ENCODE data around the gene XPOT. TPM values are rescaled to one million over a fixed set of nuclear protein-coding genes. Genes with fewer than 3 reads are reported as not detected.

XPOT gene
- total RNA-seq, 1 experiment from 2014 or later: 130 TPM

- H3K27me3 Mint-ChIP-seq (ENCODE audit: low read depth): no peaks in the 10 kb centered on the region
- no peak overlapping the region for H3K23ac ChIP-seq (ENCODE audit: insufficient read length, low read depth, low read length)
- peaks cover 2% of the 10 kb centered on the region for H3K79me1 ChIP-seq (ENCODE audit: insufficient read depth, low read depth, low read length, poor library complexity, severe bottlenecking)
- H3K9me3 ChIP-seq (ENCODE audit: control insufficient read depth, low read depth, low read length): no peaks in the 10 kb centered on the region
- no peak overlapping the region for H2AK5ac ChIP-seq (ENCODE audit: insufficient read length, low read length)
- no peak overlapping the region for H2BK5ac ChIP-seq (ENCODE audit: insufficient read length, low read length)
- no peak overlapping the region for H4K5ac ChIP-seq (ENCODE audit: insufficient read length, low read depth, low read length)
- no peak overlapping the region for H4K8ac ChIP-seq (replicated peaks; ENCODE audit: insufficient read length, low read depth, low read length)
- H3K4ac ChIP-seq (ENCODE audit: low read depth, low read length): no peak overlapping the region
- no peak overlapping the region for H2BK12ac ChIP-seq (ENCODE audit: insufficient read length, low read depth, low read length)
- H4K91ac ChIP-seq (ENCODE audit: insufficient read length, low read depth, low read length): no peak overlapping the region
- peaks cover 6 to 63% (median 47%) of the 10 kb centered on the region in 3 experiments; a peak in 6 of 7 replicates for H3K36me3 Mint-ChIP-seq (ENCODE audit: insufficient read depth in 1 of 3, low read depth in 3 of 3)
- H2BK20ac ChIP-seq (ENCODE audit: low read depth, low read length, poor library complexity, severe bottlenecking): no peak overlapping the region
- no peaks in the 10 kb centered on the region for H3K23me2 ChIP-seq (ENCODE audit: insufficient read length, low read depth, low read length, poor library complexity, severe bottlenecking)
- no peak overlapping the region for H2BK120ac ChIP-seq (ENCODE audit: low read depth, low read length, poor library complexity, severe bottlenecking)
- no peaks in the 10 kb centered on the region for H4K20me1 ChIP-seq (ENCODE audit: control insufficient read depth, insufficient read depth, insufficient read length)
- DNase-seq: no peak
- H3K18ac ChIP-seq (ENCODE audit: insufficient read length, low read depth, low read length): no peak overlapping the region
- no peak overlapping the region for H3K9ac ChIP-seq (ENCODE audit: extremely low read depth, insufficient read length, low read length)
- no peaks in the 10 kb centered on the region for H3K9me3 Mint-ChIP-seq
- H3K56ac ChIP-seq (ENCODE audit: insufficient read length, low read depth, low read length): no peak overlapping the region
- H3T11ph ChIP-seq (ENCODE audit: low read length): no peak overlapping the region
- H2AFZ ChIP-seq (ENCODE audit: low read length): no peak overlapping the region
- H3K27ac ChIP-seq (ENCODE audit: insufficient read length, low read depth, low read length): no peak overlapping the region
- H3K4me1 Mint-ChIP-seq: peaks cover 8 to 9% of the 10 kb centered on the region in 2 experiments
- peak overlapping the region in 1 of 3 experiments; percentile 37; a peak in 2 of 7 replicates for H3K27ac Mint-ChIP-seq
- no peak overlapping the region for H3K4me3 Mint-ChIP-seq
- H3K4me1 ChIP-seq (ENCODE audit: insufficient read depth, low read length): peaks cover 2% of the 10 kb centered on the region; the same call in 1 of the 2 replicates
- no CpG with 5 or more reads among the region's 2 CpGs for WGBS (ENCODE audit: extremely low coverage, insufficient read length, low lambda C conversion rate)
- no peak for TF ChIP-seq CTCF (conservative IDR thresholded peaks at IDR 0.05)
- no peak overlapping the region for H3K4me2 ChIP-seq (ENCODE audit: insufficient read depth, insufficient read length, low read length)
- H3K14ac ChIP-seq (ENCODE audit: insufficient read depth, low read length): no peak overlapping the region
- H3K79me2 ChIP-seq (ENCODE audit: insufficient read depth, low read length): peaks cover 3% of the 10 kb centered on the region; the same call in 1 of the 2 replicates
- no peak overlapping the region for H2BK15ac ChIP-seq (ENCODE audit: low read depth, low read length)
- no peaks in the 10 kb centered on the region for H3K27me3 ChIP-seq (ENCODE audit: insufficient read depth, low read length)
Observed at GRCh38 chr12:64461634-64462414, 57.6 kb downstream of the XPOT start.
